NCI-H82 (cell line): ENCODE results near the gene MKKS.
A peak's percentile ranks its signal among the peaks of the same experiment; 100 is the strongest.

Experiments used
- DNase-seq: peaks from one replicate; lab custom pipeline; 2025; lab: John Stamatoyannopoulos, UW

Gene MKKS

DNA sequence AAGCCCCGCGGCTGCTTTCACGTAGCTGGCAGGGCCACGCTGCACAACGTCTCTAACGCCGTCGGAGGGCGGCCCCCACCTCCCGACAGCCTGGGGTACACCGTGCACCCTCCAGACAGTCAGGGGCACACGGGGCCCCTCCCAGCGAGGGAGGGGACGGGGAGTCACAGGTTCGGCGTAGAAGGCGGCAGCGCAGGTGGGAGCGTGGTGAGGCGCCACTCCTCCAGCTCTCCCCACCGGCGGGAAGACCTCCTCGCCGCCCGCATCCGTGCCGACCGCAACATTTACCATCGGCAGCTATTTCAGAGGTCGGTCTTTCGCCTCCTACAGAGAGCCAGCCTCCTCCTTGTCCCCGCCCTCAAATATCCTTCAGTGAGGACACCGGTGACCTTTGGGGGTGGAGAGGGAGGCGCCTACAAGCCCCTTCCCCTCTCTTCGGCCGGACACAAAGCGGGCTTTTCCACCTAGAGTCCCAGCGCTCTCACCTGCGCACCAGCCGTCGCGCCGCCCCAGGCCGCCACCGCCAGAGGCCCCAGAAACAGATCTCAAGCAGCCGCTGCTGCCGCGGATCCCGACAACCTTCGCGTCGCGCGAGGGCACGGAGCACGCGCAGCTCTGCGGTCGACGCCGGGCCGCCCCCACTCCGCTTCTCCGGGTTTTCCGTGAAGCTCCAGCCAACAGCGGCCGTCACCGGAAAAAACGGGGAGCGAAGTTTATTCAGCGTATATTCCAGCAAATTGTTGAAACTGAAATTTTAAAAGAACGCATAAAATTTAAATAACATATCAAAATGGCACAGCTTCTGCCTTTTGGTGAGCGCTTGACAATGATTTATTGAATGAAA lies at the start of gene MKKS:
MKKS (minus strand) TSS at position 600 of the 844 bp plus-strand sequence. CDS start 20,708 bp downstream, outside the sequence.
- peak; percentile 91 for DNase-seq

DNA sequence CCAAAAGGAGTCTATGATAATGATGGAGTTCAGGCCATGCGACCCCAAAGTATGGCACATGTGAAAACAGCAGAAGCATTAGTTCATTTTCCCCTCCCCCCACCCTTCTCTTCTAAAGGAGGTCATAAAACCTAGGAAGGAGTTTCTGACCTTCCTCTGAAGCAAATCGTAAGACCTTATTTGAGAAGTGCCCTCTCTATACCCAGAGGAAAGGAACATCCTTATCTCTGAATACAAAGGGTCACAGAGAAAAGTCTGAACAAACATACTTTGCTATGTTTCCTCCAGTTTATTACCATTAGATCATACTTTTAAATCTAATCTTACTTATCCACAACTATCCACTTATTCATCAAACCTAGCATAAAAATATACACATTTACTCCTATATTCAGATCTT lies 49.7 kb upstream of the MKKS start:
- no peak for DNase-seq

DNA sequence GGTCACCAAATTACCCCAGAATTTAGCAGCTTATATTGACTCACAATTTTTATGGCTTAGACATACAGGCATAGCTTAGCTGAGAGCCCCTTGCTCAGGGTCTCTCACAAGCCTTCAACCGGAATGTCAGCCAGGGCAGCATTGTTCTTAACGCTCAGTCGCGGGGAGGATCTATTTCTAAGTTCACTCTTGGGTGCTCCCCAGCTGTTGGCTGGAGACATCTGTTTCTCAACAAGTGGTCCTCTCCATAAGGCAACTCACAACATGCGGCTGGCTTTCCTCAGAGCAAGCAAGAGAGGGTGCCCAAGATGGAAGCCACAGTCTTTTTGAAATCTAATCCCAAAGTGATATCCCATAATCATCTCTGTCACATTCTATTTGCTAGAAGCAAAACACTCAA lies 47.7 kb upstream of the MKKS start:
- peak; percentile 35 for DNase-seq

DNA sequence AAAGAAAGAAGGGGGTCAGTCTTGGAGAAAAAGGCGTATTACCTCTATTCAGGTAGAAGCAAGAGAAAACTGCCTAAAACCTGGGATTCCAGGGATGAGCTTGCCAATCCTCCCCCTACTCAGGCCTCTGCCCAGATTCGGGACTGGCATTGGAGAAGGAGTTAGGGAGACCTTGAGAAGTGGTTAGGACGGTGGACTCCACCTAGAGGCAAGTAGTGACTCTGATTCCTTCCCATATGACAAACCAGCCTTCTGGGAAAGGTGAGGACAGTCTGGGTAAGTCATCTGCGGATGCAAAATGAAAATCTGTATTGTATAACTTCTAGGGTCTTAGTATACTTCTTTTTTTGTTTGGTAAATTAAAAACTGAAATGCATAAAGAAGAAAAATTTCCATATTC lies 44.9 kb upstream of the MKKS start:
- DNase-seq: no peak

DNA sequence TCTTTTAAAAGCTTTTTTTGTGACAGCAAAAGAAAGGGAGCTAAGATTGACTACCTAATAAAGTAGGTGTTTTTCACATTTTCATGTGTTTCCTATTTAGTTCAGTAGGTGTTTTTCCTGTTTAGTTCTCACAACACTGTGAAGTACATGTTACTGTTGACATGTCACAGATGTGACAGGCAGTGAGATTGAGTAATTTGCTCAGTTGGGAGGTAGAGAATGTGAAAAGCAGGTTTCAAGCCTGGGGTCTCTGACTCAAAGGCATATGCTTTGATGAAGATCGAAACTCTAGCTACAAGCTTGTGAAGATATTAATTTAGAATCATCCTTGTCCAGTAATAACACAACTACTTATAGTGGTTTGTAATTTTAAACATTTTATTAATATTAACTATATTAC lies 44.2 kb upstream of the MKKS start:
- DNase-seq: no peak

DNA sequence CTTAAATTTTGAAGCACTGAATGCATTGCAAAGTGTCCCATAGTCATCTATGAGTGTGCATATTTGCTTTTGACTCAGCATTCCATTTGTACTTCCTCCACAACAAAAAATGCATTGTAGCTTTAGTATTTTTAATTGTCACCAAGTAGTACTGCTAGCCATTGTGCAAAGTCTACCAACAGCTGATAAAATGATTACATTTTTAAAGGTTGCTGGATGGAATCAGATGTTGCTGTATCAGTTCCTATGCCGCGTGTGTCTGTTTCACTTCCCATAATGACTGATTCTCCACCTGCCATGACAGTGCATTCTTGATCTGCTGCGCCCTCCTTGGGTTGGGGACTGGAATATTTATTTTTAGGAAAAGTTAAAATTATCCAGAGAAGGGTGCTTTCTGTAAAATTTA lies 42.3 kb upstream of the MKKS start:
- DNase-seq: no peak

DNA sequence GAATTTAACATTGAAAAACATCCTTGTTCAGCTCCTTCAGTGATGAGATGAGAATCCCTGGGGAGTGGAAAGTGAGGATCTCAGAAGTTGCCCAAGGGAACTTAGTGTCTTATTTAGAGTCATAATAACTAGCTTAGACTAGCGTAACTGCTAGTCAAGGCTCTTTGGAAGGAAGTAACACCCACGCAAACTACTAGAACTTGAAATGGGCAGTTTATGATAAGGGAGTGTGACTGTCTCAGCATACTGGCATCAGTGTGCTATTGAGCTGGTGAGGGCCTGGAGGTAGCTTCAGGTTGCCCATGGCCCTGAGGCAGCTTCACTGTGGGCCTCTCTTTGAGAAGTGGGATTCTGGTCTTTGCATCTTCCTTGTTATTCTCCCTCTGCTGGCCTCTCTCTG lies 41.2 kb upstream of the MKKS start:
- DNase-seq: no peak

DNA sequence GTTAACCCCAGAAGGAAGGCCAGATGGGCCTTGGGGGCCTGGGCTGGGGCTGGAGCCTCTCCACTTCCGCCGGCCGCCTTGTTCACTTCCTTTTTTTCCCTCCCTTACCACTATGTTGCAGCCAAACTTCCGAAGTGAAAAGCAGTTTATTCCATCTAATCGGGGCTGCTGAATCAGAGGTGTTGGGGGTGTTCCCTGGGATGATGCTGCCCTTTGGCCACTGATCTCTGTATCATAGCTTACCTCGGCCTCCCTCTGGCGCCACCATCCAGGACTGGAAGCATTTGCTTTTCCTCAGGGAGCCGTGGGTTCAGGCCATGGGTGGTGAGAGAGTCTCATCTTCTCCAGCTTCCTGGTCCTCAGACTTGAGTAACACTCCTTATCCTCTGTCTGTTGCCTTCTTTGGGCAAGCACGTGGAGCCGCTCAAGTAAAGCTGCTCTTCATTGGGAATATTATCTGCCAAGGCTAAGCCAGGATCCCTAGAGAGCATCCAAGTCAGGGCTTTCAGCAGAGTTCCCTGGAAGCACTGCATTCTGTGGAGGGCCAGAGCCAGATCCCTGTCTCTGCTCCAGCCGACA lies 40.7 kb upstream of the MKKS start:
- peak; percentile 16 for DNase-seq

DNA sequence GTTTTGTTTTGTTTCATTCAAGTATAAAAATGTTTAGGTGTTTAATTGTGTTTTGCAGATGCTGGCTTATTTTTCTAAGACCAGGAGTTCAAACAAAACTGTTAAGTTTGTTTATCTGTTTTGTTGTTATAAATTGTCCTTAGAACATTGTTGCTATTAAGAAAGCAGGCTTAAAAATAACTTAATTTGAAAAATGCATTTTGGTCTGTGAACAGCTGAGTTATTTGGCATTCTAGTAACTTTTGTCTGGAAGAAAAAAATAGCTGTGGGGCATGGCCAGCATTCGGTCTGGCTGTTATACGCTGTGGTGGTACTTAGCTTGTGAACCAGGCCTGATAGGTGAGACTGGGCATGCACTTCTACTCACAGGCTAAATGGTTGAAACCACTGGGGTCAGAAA lies 38.8 kb upstream of the MKKS start:
- DNase-seq: peak; percentile 10

DNA sequence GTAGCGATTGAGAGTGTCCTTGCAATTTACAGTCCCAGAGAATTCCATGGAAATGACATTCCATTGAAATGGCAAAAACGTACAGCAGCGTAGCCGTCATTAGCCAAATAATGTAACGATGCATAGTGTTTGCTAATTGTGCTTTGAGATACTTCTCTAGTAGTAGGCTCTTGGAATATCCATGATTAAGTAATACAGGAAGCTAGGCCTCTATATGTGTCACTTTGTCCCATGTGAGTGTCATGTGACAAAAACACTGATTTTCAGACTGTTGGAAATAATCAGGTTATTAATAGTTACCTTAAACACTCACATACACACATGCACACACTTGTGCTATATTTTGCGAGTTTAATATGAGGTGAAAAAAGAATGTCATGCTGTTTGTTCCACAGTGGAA lies 36.3 kb upstream of the MKKS start:
- no peak for DNase-seq

DNA sequence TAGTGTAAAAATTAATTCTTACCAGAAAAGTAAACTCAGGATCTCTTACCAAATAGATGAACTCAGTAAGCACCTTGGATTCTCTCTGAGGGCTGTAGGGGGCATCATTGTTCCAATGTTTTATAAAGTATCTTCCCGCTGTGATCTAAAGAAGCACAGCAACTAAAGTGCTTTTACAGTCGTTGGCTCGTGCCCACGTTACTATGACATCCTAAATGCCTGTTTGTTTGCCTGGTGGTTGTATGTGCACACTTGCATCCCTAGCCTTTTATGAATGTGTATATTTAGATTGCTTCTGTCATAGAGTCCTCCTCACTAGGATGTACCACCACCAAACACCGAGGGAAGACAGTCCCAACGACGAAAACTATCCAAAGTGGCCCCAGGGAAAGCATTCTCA lies 35.6 kb upstream of the MKKS start:
- peak; percentile 77 for DNase-seq

DNA sequence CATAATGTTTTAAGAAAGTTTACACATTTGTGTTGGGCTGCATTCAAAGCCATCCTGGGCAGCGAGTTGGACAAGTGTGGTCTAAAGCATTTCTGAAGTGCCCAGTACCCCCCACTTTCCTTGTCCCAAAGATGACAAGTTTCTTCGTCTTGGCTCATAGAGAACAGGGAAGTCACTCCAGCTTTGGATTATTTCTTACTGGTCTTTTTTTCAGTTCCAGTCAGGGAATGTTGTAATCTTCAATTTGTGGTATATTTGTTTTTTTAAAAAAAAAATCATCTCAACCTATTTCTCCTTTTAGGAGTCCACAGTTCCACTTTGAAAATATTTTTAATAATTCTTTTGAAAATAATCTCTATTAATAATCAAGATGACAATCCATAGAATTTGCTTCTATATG lies 35.0 kb upstream of the MKKS start:
- DNase-seq: no peak

DNA sequence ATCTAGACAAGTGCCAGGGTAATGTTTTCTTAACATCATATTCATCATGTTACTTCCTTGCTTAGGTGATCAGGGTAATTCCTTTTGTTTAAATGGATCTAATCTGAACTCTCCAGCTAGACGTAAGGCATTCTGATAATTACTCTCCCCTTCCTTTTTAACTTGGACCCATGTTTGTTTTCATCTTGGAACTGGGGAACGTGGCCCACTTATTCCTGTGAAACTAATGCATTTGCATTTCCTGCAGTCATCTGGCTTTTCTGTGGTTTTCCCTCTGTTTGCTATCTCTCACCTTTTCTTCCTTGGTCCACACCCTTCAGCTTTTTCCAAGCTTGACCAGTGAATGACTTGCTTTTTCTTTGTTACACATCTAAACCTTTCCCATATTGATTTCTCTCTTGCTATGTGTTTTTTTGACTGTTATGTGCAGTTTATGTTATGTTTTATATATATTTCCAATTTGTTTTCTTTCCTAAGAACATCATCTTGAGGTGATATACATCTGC lies 34.4 kb upstream of the MKKS start:
- no peak for DNase-seq

DNA sequence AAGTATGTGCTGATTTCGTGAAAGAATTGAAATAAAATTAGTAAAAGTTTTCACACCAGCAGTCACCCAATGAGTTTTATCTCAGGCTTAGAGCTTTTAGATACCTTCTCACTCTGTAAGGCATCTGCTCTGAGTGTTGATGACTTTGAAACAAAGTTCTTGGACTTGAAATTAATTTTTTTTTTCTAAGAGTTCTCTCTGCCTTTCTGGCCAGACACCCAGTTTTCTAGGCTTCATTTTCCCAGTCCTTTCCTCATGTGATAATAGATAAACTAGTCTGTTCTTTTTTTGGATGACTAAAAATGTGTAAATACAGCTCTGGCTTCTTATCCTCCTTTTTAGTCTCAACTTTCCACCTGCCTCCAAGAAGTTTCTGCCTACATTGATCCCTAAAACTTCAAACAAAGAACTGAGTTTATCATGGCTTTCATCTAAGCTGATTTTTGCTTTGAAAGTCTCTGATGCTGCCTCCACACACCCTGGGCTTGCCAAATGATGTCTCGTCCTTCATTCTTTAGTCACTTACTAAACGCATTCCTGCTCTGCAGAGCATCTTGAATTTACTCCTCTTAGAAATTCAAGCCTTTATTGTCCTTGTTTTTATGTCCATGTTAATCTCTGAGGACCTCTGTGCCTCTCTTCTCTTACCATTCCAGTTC lies 33.8 kb upstream of the MKKS start:
- no peak for DNase-seq

DNA sequence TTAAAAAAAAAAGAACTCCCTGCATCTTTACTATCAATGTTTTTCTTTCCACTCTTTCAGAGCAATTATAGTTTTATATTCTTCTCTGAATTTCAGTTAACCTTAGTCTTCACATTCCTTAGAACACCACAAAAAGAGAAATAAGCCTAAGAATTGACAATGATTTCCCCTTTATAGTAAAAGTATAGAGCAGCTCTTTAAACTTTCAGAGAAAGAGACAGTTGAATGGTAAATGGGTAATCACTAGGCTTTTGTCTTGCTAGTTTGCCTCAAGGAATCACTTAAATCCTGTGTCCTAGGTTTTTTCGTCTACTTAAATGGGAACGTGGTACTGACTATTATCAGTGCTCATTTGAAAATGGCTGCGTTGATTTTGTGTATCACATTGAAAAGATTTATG lies 32.8 kb upstream of the MKKS start:
- no peak for DNase-seq

DNA sequence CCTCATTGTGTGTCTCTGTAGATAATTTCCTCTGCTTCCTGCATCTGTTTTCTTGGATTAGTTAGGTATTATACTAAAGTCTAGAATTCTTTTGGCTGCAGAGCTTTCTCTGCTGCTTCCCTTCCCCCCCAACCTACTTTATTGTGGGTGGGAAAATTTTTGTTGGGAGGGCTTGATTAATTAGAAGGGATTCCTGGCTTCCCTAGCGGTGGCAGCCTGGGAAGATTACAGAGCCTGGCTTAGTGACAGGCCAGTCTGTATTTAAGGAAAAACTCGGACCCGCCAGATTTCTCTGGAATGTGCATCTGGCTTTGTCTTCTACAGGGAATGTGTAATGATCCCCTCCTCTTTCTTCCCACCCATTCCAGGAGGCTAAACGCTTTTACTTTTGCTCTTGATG lies 32.3 kb upstream of the MKKS start:
- DNase-seq: peak; percentile 77

DNA sequence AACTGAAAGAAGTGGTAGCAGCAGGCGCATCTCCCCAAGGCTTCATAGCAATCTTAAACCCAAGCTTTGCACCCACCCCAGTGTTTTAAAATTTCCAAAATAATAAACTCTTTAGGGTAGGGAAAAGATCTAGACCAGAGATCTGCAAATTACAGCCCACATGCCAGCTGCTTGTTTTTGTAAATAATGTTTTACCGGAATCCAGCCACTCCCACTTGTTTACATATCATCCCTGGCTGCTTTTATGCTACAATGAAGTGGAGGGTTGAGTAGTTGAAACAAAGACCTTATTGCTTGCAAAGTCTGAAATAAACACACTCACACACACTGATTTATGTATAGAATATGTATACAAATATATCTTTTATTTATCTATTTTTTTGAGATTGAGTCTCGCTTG lies 31.1 kb upstream of the MKKS start:
- no peak for DNase-seq

DNA sequence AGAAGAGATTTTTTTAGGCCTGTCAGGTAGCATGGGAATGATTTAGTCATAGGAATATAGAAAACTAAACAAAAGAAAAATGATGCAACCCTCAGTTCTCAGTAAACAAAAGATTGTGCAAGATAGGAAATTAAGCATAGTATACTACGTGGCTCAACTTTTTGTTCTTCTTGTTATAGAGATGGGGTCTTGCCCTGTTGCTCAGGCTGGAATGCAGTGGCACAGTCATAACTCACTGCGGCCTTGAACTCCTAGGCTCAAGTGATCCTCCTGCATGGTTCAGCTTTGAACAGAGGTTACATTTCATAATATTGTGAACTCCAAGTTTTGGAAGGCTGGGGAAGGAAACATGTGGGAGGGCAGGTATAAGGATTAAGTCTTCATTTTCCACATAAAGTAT lies 29.6 kb upstream of the MKKS start:
- DNase-seq: no peak

DNA sequence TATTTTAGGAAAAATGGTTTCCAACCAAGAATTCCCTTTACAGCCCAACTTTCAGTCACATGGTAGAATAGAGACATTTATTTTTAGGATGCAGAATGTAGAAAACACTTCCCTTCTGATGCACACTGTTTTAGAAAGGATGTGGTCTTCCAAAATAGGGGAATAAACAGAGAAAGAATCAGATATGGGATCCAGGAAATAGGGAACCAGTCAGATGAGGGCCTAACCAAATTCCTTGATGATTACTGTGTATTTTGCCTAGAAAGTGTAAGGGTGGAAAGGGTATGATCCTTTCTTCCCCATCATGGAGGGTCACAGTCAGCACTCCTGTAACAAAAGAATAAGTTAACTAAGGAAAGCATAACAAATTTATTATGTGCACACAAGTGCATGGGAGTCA lies 28.5 kb upstream of the MKKS start:
- DNase-seq: no peak

DNA sequence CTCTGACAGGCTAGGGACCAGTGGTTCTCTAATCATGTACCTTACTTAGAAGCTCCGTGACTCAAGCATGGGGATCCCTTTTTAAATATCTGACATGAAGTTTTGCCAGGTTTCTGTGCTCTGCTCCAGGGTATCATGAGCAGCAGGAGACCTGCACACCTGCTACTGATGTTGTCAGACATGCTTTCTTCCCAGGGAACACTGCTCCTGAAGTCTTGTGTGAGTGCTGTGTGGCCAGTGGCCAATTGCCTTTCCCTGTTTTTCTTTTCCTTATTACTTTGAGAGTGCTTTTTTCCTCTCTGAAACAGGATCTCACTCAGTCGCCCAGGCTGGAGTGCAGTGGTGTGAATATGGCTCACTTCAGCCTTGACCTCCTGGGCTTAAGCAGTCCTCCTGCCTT lies 27.5 kb upstream of the MKKS start:
- no peak for DNase-seq

DNA sequence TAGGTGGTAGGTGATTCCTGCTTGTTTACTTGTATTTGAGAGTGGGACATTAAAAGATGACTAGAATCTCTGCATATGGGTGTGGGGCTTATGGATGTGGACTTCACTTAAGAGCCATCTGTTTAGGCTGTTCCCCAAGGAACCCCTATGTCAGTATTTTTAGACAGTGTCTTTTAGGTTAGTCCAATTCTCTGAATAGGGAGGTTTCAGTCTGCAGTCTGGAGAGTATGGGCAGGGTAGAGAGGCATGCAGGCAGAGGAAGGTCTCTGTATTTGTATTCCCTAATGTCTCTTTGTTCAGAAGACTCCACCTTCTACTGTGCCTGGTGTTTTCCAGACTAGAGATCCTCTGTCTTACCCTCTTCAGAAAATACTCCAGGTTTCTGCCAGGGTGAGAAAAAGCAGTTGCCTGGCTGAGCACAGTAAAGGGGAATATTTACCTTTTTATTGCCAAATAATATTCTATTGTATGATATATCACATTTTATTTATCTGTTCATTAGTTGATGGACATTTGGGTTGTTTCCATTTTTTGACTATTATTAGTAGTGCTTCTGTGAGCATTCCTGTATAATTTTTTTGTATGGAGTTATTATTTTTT lies 20.2 kb upstream of the MKKS start:
- peak; percentile 26 for DNase-seq

DNA sequence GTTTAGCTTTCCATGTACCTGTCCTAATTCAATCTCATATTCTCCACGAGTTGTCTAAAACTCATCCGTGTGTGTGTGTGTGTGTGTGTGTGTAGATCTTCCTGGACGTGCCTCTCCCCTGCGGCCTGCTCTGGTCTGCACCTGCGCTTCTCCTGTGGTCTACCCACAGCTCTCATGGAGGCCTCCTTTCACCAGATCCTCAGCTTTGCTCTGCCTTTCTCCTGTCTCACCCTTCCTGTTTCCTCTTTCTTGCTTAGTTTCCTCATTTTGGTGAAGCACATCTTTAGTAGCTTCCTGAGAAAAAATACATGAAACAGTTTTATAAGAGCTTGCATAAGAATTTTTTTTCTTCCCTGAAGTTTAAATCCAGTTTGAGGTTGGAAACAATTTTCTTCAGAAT lies 19.2 kb upstream of the MKKS start:
- no peak for DNase-seq

DNA sequence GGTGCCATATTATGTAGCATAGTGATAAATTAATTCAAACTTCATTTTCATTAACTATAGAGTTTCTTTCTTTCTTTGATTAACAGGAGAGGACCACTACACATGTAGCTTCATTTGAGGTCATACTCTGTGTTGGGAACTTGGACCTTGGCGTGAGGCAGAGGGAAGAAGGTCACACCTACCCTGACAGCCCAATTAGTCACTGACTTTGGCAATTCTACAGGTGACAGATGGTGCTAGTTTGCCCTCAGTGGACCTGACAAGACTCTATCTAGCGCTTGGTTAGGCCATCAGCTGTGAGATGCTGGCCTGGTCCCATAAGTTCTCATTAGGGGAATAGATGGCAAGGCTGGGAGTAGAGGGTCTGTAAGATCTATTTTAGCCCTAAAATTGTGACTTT lies 15.2 kb upstream of the MKKS start:
- peak; percentile 52 for DNase-seq
